C4-2B (cell line): ENCODE results near the gene ATP6V1A.

Experiments
- ZFX ChIP-seq: fragments of 450-650 bp; IDR thresholded peaks from 2 replicates; pipeline ENCODE4 v1.6.1; 2017
- TF ChIP-seq, protein P1 (sequence below): fragments of 450-650 bp; conservative IDR thresholded peaks from 2 replicates; pipeline ENCODE4 v1.5.1; 2017; ENCODE audit warnings: mild to moderate bottlenecking

DNA sequence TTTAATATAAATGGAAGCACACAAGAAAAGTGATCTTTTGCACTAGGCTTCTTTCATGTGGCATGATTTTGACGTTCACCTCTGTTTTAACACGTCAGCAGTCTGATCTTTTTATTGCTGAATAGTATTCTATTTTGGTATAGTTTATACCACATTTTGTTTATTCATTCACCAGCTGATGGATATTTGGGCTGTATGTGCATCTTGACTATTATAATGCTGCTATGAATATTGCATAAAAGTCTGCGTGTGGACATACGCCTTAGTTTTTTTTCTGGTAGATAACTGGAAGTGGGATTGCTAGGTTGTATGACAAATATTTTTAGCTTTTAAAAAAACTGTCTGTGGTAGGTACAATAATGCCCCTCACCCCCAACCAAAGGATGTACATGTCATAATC lies 15.1 kb upstream of the ATP6V1A start:
- TF ChIP-seq, protein P1, sequence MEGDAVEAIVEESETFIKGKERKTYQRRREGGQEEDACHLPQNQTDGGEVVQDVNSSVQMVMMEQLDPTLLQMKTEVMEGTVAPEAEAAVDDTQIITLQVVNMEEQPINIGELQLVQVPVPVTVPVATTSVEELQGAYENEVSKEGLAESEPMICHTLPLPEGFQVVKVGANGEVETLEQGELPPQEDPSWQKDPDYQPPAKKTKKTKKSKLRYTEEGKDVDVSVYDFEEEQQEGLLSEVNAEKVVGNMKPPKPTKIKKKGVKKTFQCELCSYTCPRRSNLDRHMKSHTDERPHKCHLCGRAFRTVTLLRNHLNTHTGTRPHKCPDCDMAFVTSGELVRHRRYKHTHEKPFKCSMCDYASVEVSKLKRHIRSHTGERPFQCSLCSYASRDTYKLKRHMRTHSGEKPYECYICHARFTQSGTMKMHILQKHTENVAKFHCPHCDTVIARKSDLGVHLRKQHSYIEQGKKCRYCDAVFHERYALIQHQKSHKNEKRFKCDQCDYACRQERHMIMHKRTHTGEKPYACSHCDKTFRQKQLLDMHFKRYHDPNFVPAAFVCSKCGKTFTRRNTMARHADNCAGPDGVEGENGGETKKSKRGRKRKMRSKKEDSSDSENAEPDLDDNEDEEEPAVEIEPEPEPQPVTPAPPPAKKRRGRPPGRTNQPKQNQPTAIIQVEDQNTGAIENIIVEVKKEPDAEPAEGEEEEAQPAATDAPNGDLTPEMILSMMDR, result no peak
- TF ChIP-seq ZFX, result no peak
